DMS114 treated with DMSO at 0.1 percent for 48 hours (cell line): ENCODE data around the gene TRNAU1AP.

Source experiments
- DNase-seq: peaks from one replicate; lab custom pipeline; 2025; ENCODE audit not compliant: unreplicated experiment; lab: John Stamatoyannopoulos, UW

TRNAU1AP gene

DNA sequence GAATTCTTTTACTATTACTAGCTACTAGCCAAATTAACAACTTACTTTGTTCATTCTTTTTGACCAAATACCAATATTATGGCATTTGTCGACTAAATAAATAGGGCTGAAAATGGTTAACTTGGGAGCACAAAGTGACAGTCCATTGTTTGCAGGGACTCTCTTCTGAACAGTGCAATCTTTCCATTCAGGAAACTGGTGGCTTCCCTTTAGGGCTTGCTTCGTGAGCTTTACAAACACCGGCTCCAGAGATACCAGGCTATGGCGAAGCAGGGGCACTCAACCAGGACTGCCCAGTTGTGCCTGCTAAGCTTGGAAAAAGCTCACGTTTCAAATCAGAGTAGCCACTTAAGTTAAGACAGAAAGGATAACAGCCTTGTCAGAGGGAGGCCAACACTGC lies 51.5 kb downstream of the TRNAU1AP start:
- DNase-seq, result no peak

DNA sequence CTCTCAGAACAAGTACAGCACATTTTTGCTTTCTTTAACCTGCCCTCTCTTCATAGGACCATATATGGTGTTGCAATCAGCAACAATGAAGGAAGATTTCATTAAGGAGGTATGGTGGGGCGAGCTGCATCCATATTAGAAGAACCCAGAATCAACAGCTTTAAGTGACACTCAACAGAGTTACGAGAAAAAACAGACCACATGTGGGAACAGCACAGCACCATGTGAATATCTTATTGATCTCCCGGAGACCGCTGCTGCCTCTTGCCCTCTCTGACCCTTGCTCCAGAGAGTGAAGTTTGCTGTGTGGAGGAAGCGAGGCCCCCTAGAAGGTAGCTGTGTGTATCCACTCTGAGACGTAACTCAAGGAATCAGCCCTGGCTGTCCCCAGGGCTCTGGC lies 52.1 kb downstream of the TRNAU1AP start:
- no peak for DNase-seq

DNA sequence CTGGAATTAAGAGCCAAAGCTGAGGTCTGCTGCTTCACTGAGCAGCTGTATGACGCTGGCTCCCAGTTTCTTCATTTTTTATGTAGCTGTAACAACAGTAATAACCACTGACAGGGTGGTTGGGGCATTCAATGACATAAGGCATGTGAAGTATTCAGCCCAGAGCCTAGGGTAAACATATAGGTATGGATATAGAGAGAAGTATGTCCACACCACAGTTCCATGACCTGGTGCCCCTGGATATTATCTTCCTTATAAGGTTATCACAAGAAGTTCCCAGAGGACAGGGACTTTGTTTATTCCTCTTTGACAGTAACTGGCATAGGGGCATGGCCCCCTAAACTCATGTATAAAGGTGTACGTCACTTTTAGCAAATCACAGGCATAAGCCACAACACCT lies 53.9 kb downstream of the TRNAU1AP start:
- no peak for DNase-seq

DNA sequence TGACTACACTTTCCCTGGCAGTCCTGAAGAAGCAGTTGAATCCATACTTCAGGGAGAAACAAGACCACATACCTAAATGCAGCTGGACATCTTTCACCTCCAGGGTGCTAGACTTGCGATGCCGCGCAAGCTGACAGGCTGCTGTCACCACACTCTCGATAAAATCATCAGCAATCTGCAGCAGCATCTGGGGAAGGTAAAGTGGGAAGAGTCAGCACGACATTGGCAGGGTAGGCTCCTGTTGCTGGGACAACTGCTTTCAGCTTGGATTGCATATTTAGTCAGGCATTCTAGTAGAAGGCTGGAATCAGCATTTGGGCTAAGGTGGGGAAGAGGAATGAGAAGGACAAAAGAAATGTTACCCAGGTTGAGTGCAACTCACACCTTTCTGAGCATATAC lies 60.3 kb downstream of the TRNAU1AP start:
- DNase-seq, result no peak
